ENCODE data around the gene ABHD8. TPM values are rescaled to one million over a fixed set of nuclear protein-coding genes. Genes with fewer than 3 reads are reported as not detected.

Gene ABHD8
- total and polyA plus RNA-seq, 2 donors (not counting 1 experiment from before 2014, with no cell fraction given): 5.2 to 7.2 TPM

DNA sequence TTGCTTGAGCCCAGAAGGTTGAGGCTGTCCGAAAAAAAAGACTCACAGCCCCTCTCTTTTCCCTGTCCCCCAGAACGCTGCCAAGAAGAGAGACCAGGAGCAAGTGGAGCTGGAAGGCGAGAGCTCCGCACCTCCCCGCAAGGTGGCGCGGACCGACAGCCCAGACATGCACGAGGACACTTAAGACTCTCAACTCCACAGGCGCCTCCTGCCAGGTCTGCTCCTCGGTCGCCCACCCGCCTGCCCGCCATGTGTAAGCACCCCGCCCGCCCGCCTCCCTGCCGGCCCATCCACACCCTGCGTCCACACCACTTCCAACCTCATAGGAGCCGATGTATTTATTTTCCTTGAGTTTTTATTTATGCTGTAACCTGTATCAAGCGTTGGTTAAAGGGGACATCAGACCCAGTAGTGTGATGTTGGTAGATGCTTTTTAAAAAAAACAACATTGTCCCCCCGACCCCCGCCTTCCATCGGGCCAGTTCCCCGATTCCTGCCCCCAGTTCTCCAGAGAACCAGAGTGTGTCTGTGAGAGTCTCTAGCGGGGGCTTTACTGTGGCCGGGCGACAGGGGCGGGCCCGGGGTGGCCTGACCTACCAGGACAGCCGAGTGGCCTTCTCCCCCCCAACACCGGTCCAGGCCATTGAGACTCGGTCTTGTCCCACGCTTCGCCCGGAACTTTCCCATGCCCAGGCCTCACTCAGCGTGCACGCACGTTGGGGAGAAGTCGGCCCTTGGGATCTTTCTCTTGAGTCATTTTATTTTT lies 16.4 kb upstream of the ABHD8 start:
- intact Hi-C loops (cut with micrococcal nuclease): no loop called here

GRCh38 chr19:17318966-17319365 lies 15.7 kb upstream of the ABHD8 start:
- WGBS (ENCODE audit: insufficient coverage): 72% methylated on average over 5 of the region's 6 CpGs

More for the DNA sequence above, 16.4 kb upstream of the ABHD8 start:
- no peak overlapping the region for H3K4me2 ChIP-seq (replicated peaks; ENCODE audit: low read depth, low read length, poor library complexity, severe bottlenecking)
- ATAC-seq (ENCODE audit: low read depth) (no peak), DNase-seq (no peak)
- TF ChIP-seq, protein P1, sequence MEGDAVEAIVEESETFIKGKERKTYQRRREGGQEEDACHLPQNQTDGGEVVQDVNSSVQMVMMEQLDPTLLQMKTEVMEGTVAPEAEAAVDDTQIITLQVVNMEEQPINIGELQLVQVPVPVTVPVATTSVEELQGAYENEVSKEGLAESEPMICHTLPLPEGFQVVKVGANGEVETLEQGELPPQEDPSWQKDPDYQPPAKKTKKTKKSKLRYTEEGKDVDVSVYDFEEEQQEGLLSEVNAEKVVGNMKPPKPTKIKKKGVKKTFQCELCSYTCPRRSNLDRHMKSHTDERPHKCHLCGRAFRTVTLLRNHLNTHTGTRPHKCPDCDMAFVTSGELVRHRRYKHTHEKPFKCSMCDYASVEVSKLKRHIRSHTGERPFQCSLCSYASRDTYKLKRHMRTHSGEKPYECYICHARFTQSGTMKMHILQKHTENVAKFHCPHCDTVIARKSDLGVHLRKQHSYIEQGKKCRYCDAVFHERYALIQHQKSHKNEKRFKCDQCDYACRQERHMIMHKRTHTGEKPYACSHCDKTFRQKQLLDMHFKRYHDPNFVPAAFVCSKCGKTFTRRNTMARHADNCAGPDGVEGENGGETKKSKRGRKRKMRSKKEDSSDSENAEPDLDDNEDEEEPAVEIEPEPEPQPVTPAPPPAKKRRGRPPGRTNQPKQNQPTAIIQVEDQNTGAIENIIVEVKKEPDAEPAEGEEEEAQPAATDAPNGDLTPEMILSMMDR (IDR thresholded peaks at IDR 0.05): no peak
- no peak for TF ChIP-seq EZH2 (IDR thresholded peaks at IDR 0.05; ENCODE audit: borderline replicate concordance, insufficient read depth, low read depth, low read length, poor library complexity, severe bottlenecking)
- Mint-ChIP-seq H3K4me3 (no peak overlapping the region), H3K9me3 (ENCODE audit: insufficient read depth) (no peaks in the 10 kb centered on the region), H3K27ac (no peak overlapping the region), H3K27me3 (no peaks in the 10 kb centered on the region), H3K4me1 (no peaks in the 10 kb centered on the region)
- peaks cover 36% of the 10 kb centered on the region for H4K20me1 ChIP-seq (ENCODE audit: control insufficient read depth, insufficient read depth, low read length, poor library complexity, severe bottlenecking)
- H3K27me3 ChIP-seq (replicated peaks in 1 of 4; ENCODE audit: control extremely low read depth in 1 of 4, control insufficient read depth in 3 of 4, insufficient read depth in 4 of 4, low read length in 3 of 4): no peaks in the 10 kb centered on the region
- CTCF ChIA-PET: no interaction called here
- no peaks in the 10 kb centered on the region for H3K9me3 ChIP-seq (ENCODE audit: control extremely low read depth in 1 of 3, control insufficient read depth in 2 of 3, insufficient read depth in 1 of 3, low read length in 2 of 3)
- H2AFZ ChIP-seq (ENCODE audit: insufficient read depth, low read depth, low read length, poor library complexity, severe bottlenecking): no peak overlapping the region
- no peak overlapping the region for H3K4me3 ChIP-seq (ENCODE audit: control extremely low read depth in 1 of 5, extremely low read depth in 1 of 5, insufficient read depth in 1 of 5, low read depth in 2 of 5, low read length in 4 of 5)
- H3K27ac ChIP-seq (ENCODE audit: low read length in 2 of 2): no peak overlapping the region
- peaks cover 3% of the 10 kb centered on the region for H3K79me2 ChIP-seq (ENCODE audit: control insufficient read depth, insufficient read depth, low read length)
- peaks cover 0 to 23% of the 10 kb centered on the region in 2 experiments for H3K36me3 ChIP-seq (replicated peaks in 1 of 2; ENCODE audit: control extremely low read depth in 1 of 2, control insufficient read depth in 1 of 2, extremely low read depth in 1 of 2, insufficient read depth in 2 of 2, low read length in 1 of 2)
- H3K4me1 ChIP-seq (ENCODE audit: control insufficient read depth in 2 of 2, insufficient read depth in 2 of 2, low read length in 2 of 2): peaks cover 0 to 3% of the 10 kb centered on the region in 2 donors
- WGBS (ENCODE audit: insufficient coverage): 94% methylated on average over 27 of the region's 40 CpGs
- H3K9ac ChIP-seq (ENCODE audit: low read length): no peak overlapping the region
- POLR2A ChIA-PET: interaction anchor here (0.6 kb wide), 1 partner anchor 14 kb away, joined by 5 read pairs; no protein-coding TSS in a partner anchor

More at GRCh38 chr19:17318966-17319365, 15.7 kb upstream of the ABHD8 start:
- no peaks in the 10 kb centered on the region for H3K9me3 Mint-ChIP-seq (ENCODE audit: insufficient read depth)
- Histone ChIP-seq H3K79me2 (ENCODE audit: control insufficient read depth, insufficient read depth, low read length) (peaks cover 10% of the 10 kb centered on the region), H3K27ac (ENCODE audit: low read length in 2 of 2) (no peak overlapping the region), H3K4me3 (ENCODE audit: control extremely low read depth in 1 of 5, extremely low read depth in 1 of 5, insufficient read depth in 1 of 5, low read depth in 2 of 5, low read length in 4 of 5) (no peak overlapping the region), H3K9ac (ENCODE audit: low read length) (no peak overlapping the region), H3K9me3 (ENCODE audit: control extremely low read depth in 1 of 3, control insufficient read depth in 2 of 3, insufficient read depth in 1 of 3, low read length in 2 of 3) (no peaks in the 10 kb centered on the region), H3K36me3 (replicated peaks in 1 of 2; ENCODE audit: control extremely low read depth in 1 of 2, control insufficient read depth in 1 of 2, extremely low read depth in 1 of 2, insufficient read depth in 2 of 2, low read length in 1 of 2) (peaks cover 0 to 30% of the 10 kb centered on the region in 2 experiments), H4K20me1 (ENCODE audit: control insufficient read depth, insufficient read depth, low read length, poor library complexity, severe bottlenecking) (peaks cover 43% of the 10 kb centered on the region), H3K4me2 (replicated peaks; ENCODE audit: low read depth, low read length, poor library complexity, severe bottlenecking) (no peak overlapping the region), H3K27me3 (replicated peaks in 1 of 4; ENCODE audit: control extremely low read depth in 1 of 4, control insufficient read depth in 3 of 4, insufficient read depth in 4 of 4, low read length in 3 of 4) (no peaks in the 10 kb centered on the region), H2AFZ (ENCODE audit: insufficient read depth, low read depth, low read length, poor library complexity, severe bottlenecking) (no peak overlapping the region), H3K4me1 (ENCODE audit: control insufficient read depth in 2 of 2, insufficient read depth in 2 of 2, low read length in 2 of 2) (peaks cover 0 to 2% of the 10 kb centered on the region in 2 donors)
- CTCF ChIA-PET: no interaction called here
- H3K4me1 Mint-ChIP-seq: no peaks in the 10 kb centered on the region
- POLR2A ChIA-PET: interaction anchor here (0.6 to 0.7 kb wide), 2 partner anchors 13 to 14 kb away, joined by 5 read pairs; no protein-coding TSS in a partner anchor
- no peak overlapping the region for H3K27ac Mint-ChIP-seq
- H3K4me3 Mint-ChIP-seq: no peak overlapping the region
- DNase-seq (no peak), ATAC-seq (ENCODE audit: low read depth) (no peak)
- intact Hi-C loops (cut with micrococcal nuclease): no loop called here
- no peak for TF ChIP-seq EZH2 (IDR thresholded peaks at IDR 0.05; ENCODE audit: borderline replicate concordance, insufficient read depth, low read depth, low read length, poor library complexity, severe bottlenecking)
- TF ChIP-seq, protein P1 (IDR thresholded peaks at IDR 0.05): no peak
- H3K27me3 Mint-ChIP-seq: no peaks in the 10 kb centered on the region
